ENCODE results near the gene OR6T1.

The OR6T1 gene

GRCh38 chr11:123943738-123944137 lies at the start of gene OR6T1:
Gene OR6T1 (minus strand): TSS chr11:123943838. CDS start chr11:123943838, 0 bp downstream.
- no peak for DNase-seq

- DNase-seq = no peak
These were observed 35.7 kb upstream of the OR6T1 start for GRCh38 chr11:123979311-123979710.

- no peak for DNase-seq
These were observed 34.2 kb upstream of the OR6T1 start, which contains the start of gene OR10S1 for GRCh38 chr11:123977731-123978347. Gene OR10S1 (minus strand): TSS chr11:123977781. CDS start chr11:123977664, 117 bp downstream.

DNA sequence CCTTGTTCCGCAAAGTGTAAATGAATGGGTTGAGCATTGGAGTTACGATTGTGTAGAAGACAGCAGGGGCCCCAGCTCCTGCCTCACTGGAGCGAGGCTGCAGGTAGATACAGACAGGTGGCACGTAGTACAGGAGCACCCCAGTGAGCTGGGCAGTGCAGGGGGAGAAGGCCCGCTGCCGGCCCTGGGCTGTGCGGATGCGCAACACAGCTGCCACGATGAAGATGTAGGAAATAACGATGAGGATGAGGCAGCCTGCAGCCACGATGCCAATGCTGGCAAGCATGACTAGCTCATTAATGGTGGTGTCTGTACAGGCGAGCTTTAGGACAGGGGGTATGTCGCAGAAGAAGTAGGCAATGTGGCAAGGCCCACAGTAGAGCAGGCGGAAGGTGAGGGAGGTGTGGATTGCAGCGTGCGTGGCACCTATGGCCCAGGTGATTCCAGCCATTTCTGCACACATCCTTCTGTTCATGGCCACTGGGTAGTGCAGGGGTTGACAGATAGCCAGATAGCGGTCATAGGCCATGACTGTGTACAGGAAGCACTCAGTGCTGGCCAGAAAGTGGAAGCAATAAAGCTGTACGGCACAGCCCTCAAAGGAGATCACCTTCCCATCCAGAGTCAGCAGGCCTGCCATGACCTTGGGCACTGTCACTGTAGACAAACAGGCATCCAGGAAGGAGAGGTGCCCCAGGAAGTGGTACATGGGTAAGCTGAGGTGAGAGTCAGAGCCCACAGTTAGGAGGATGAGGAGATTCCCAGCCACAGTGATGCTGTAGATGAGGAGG lies 33.3 kb upstream of the OR6T1 start:
- DNase-seq = no peak

GRCh38 chr11:123973816-123974215 lies 30.2 kb upstream of the OR6T1 start:
- DNase-seq = no peak

DNA sequence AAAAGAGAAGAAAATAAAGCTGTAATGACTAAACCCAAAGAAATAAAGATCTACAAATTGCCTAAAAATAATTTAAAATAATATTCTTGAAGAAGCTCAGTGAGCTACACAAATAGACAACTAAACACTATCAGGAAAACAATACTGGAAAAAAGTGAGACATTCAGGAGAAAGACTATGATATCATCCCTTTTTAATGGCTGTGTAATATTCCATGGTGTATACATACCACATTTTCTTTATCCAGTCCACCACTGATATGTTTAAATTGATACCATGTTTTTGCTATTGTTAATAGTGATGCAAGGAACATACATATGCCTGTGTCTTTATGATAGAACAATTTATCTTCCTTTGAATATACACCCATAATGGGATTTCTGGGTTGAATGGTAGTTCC lies 13.1 kb upstream of the OR6T1 start:
- DNase-seq = no peak

DNA sequence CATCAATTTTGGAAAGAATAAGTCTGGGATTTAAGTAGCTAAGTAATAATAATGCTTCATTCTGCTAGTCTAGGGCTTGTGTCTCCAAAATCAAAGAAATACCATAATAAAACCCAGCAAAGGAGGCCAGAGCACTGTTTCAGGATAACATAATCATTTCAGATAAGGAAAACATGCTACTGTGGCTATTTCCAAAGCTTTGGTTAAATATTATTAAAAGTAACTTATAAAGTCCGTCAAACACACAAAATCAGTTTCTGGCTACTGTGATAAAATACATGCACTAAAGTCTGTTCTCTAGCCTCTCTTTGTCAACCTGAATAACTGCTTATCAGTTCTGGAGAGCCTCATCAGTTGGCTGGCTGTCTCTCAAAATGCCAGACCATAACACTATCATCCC lies 1.5 kb upstream of the OR6T1 start:
- no peak for DNase-seq

DNA sequence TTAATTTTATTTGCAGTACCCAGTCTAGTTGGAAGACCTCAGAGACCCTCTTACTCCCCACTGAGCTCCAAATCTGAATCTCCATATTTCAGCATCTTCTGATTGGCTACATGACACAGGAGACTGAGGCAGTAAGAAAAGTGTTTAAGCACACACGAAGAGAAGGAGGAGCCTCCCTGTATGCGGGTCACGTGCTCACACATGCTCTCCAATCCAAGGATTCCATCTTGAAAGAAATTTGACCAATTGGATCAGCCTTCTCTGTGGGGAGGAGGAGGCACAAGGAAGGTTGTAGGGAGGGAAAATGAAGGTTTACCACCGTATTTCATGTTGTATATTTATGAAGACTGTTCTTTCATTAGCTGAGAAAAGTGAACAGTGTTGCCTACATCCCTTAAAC lies 1.2 kb downstream of the OR6T1 start:
- DNase-seq = no peak

DNA sequence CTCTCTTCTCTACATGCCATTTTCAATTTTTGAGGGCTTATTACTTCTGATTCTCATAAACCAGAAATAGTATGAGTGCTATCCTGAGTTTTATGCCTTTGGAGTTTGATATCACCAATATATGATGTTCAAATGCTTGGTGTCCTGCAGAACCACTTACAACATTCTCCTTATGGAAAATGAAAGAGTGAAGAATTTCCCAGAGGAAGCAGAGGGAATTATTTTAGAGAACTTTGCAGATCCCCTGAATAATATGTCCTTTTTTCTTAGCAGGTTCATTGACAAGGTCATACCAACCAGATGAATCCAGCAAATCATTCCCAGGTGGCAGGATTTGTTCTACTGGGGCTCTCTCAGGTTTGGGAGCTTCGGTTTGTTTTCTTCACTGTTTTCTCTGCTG lies 4.3 kb downstream of the OR6T1 start, which contains the start of gene OR4D5:
TSS of gene OR4D5 (plus strand) at position 301 of the 400 bp plus-strand sequence. CDS start at position 301, 0 bp downstream.
- no peak for DNase-seq

GRCh38 chr11:123924027-123924426 lies 19.6 kb downstream of the OR6T1 start:
- DNase-seq = no peak

- DNase-seq = no peak
These were observed 22.7 kb downstream of the OR6T1 start for GRCh38 chr11:123920943-123921342.

DNA sequence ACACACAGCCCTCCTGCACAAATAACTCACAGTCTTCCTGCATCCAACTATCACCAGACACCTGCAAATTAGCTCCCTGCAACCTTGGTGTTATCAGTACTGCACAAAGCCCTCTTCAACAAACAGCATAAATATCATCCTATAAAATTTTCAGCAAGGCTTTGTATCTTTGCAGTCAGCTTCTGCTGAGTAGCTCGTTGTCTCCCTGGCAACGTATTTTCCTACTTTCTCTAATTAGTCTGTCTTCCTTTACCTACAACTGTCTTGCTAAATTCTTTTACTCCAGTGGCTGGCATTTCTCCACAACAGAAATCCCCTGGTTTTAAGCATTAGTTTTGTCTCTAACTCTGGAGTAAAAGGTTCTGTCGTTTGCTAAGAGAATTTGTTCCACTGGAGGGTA lies 37.8 kb downstream of the OR6T1 start:
- DNase-seq = no peak

- DNase-seq = no peak
These were observed 38.7 kb downstream of the OR6T1 start for GRCh38 chr11:123904932-123905331.

DNA sequence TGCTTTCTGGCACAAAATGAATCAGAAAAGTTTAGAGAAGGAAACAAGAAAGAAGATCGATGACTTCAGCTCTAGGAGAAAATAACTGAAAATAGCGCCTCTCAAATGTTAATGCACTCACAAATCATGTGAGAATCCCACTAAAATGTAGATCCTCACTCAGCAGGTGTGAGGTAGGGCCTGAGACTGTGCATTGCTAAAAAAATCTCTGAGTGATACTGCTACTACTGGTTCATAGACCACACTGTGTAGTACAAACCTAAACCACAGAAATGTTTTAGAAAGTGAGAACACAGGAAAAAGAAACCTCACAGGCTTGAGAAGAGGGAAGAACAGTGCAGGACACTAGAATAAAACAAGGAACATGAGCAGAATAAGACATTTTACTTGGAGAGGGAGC lies 39.7 kb downstream of the OR6T1 start:
- DNase-seq = no peak

DNA sequence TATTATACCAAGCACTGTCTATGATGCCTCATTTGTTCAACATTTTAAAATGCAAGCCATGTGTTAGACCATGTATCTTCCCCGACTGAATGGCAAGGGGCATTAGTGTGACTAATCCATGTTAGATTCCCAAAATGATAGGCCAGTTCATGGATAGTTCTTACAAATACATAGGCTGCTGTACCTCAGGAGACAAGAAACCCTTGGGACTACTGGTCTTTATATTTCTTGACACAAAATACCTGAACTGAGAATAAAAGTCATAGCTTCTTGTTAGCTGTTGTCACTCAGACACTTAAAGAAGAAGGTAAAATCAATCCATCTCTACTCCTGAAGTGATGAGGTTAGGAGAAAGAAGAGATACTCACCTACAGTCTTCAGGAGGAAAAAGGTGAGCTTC lies 41.8 kb downstream of the OR6T1 start, which contains the start of gene OR8D4:
TSS of gene OR8D4 (plus strand) at position 301 of the 400 bp plus-strand sequence. CDS start 4,265 bp downstream, outside the sequence.
- no peak for DNase-seq

DNA sequence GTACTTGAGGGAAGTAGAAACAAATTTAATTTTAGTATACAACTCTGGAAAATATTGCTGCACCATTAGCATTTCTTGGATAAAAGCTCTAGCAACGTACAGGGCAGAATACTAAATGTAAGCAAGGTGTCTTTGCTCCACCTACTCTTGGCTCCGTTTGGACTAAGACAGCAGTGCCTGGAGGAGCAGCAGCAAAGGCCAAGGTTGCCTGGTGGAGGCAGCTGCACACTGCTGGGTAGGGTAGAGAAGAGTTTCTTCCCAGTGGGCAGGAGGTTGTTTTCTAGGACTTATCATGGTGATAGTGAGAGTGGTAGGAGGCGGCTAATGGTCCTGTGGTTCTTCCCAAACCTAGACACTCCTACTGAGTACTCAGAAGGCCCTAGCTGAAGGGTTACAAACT lies 43.8 kb downstream of the OR6T1 start:
- no peak for DNase-seq

All from NCI-H2171 treated with DMSO at 0.1 percent for 48 hours (cell line).